Measurements from ENCODE around the gene OSBPL3.

The OSBPL3 gene

GRCh38 chr7:24896031-24896501, 83.9 kb downstream of the OSBPL3 start:
- DNase-seq (ENCODE audit: low read depth in 3 of 3), result no peak

GRCh38 chr7:24894429-24895221, 85.4 kb downstream of the OSBPL3 start:
- DNase-seq (ENCODE audit: low read depth in 3 of 3), result no peak

GRCh38 chr7:24891311-24891735, 88.7 kb downstream of the OSBPL3 start:
- no peak for DNase-seq (ENCODE audit: low read depth in 3 of 3)

GRCh38 chr7:24889611-24890010, 90.4 kb downstream of the OSBPL3 start:
- no peak for DNase-seq (ENCODE audit: low read depth in 3 of 3)

GRCh38 chr7:24888653-24889052, 91.3 kb downstream of the OSBPL3 start:
- no peak for DNase-seq (ENCODE audit: low read depth in 3 of 3)

- no peak for DNase-seq (ENCODE audit: low read depth in 3 of 3)
Observed at GRCh38 chr7:24885716-24886115, 94.3 kb downstream of the OSBPL3 start.

- DNase-seq (ENCODE audit: low read depth in 3 of 3), result no peak
Observed at GRCh38 chr7:24885305-24885704, 94.7 kb downstream of the OSBPL3 start.

- DNase-seq (ENCODE audit: low read depth in 3 of 3), result no peak
Observed at GRCh38 chr7:24884401-24884800, 95.6 kb downstream of the OSBPL3 start.

- no peak for DNase-seq (ENCODE audit: low read depth in 3 of 3)
Observed at GRCh38 chr7:24883622-24884013, 96.4 kb downstream of the OSBPL3 start.

GRCh38 chr7:24882989-24883621, 96.9 kb downstream of the OSBPL3 start:
- peak in 1 of 3 donors; percentile 41 for DNase-seq (ENCODE audit: low read depth in 3 of 3)

- DNase-seq (ENCODE audit: low read depth in 3 of 3), result no peak
Observed at GRCh38 chr7:24881623-24882022, 98.4 kb downstream of the OSBPL3 start.

GRCh38 chr7:24880886-24881285, 99.1 kb downstream of the OSBPL3 start:
- DNase-seq (ENCODE audit: low read depth in 3 of 3), result no peak

- no peak for DNase-seq (ENCODE audit: low read depth in 3 of 3)
Observed at GRCh38 chr7:24879291-24879690, 100.7 kb downstream of the OSBPL3 start.

- DNase-seq (ENCODE audit: low read depth in 3 of 3), result peak in 1 of 3 donors; percentile 19
Observed at GRCh38 chr7:24877790-24878311, 102.1 kb downstream of the OSBPL3 start.

GRCh38 chr7:24874791-24875190, 105.2 kb downstream of the OSBPL3 start:
- no peak for DNase-seq (ENCODE audit: low read depth in 3 of 3)

GRCh38 chr7:24873944-24874343, 106.0 kb downstream of the OSBPL3 start:
- DNase-seq (ENCODE audit: low read depth in 3 of 3), result no peak

- no peak for DNase-seq (ENCODE audit: low read depth in 3 of 3)
Observed at GRCh38 chr7:24871770-24872169, 108.2 kb downstream of the OSBPL3 start.

- DNase-seq (ENCODE audit: low read depth in 3 of 3), result no peak
Observed at GRCh38 chr7:24870766-24871165, 109.2 kb downstream of the OSBPL3 start.

GRCh38 chr7:24869572-24869971, 110.4 kb downstream of the OSBPL3 start:
- no peak for DNase-seq (ENCODE audit: low read depth in 3 of 3)

- DNase-seq (ENCODE audit: low read depth in 3 of 3), result no peak
Observed at GRCh38 chr7:24868741-24869140, 111.2 kb downstream of the OSBPL3 start.

- peak in 2 of 3 donors; percentile 26 to 32 for DNase-seq (ENCODE audit: low read depth in 3 of 3)
Observed at GRCh38 chr7:24866004-24866615, 113.9 kb downstream of the OSBPL3 start.

GRCh38 chr7:24864214-24864817, 115.7 kb downstream of the OSBPL3 start:
- DNase-seq (ENCODE audit: low read depth in 3 of 3), result no peak
